ENCODE data around the gene MEF2A. TPM values are rescaled to one million over a fixed set of nuclear protein-coding genes. Genes with fewer than 3 reads are reported as not detected.

The MEF2A gene
- total RNA-seq, 1 donor from 2014 or later, result 61.9 TPM

GRCh38 chr15:99590913-99591646 lies 25.3 kb downstream of the MEF2A start:
- no peak overlapping the region for H3K4me2 ChIP-seq
- H3K27ac ChIP-seq, result no peak overlapping the region
- H3F3A ChIP-seq (ENCODE audit: low read depth), result no peaks in the 10 kb centered on the region
- peaks cover 4% of the 10 kb centered on the region for H3K9me3 ChIP-seq (ENCODE audit: low read depth)
- no peak overlapping the region for H3K4me3 ChIP-seq
- H3K4me1 Mint-ChIP-seq, result no peaks in the 10 kb centered on the region
- H3K27ac Mint-ChIP-seq, result no peak overlapping the region
- peaks cover 49% of the 10 kb centered on the region for H3K36me3 Mint-ChIP-seq
- no peaks in the 10 kb centered on the region for H3K27me3 ChIP-seq
- H4K20me1 ChIP-seq (ENCODE audit: low read depth), result peaks cover 4% of the 10 kb centered on the region
- no peaks in the 10 kb centered on the region for H3K4me1 ChIP-seq
- no peak overlapping the region for H2AFZ ChIP-seq (replicated peaks)
- H3K4me3 Mint-ChIP-seq, result no peak overlapping the region
- H3K36me3 ChIP-seq, result peaks cover 7% of the 10 kb centered on the region
- H3K9ac ChIP-seq, result no peak overlapping the region
- DNase-seq (ENCODE audit: low spot score), result no peak
- no peaks in the 10 kb centered on the region for H3K27me3 Mint-ChIP-seq (ENCODE audit: insufficient read depth, low read depth)
- H3K9me3 Mint-ChIP-seq, result peaks cover 73% of the 10 kb centered on the region
- peaks cover 100% of the 10 kb centered on the region for H3K79me2 ChIP-seq (ENCODE audit: low read depth)
- no peak for TF ChIP-seq EZH2phosphoT487 (IDR thresholded peaks at IDR 0.05)
- no peak for TF ChIP-seq EZH2 (IDR thresholded peaks at IDR 0.05)
- no peak for TF ChIP-seq CTCF (IDR thresholded peaks at IDR 0.05)

GRCh38 chr15:99592145-99592791 lies 26.5 kb downstream of the MEF2A start:
- Histone ChIP-seq H3K27ac (no peak overlapping the region), H3K9ac (no peak overlapping the region), H3K4me1 (no peaks in the 10 kb centered on the region), H3F3A (ENCODE audit: low read depth) (no peaks in the 10 kb centered on the region), H4K20me1 (ENCODE audit: low read depth) (peaks cover 4% of the 10 kb centered on the region), H2AFZ (replicated peaks) (no peak overlapping the region), H3K79me2 (ENCODE audit: low read depth) (peaks cover 100% of the 10 kb centered on the region), H3K36me3 (no peaks in the 10 kb centered on the region), H3K9me3 (ENCODE audit: low read depth) (peaks cover 4% of the 10 kb centered on the region), H3K27me3 (no peaks in the 10 kb centered on the region), H3K4me2 (no peak overlapping the region), H3K4me3 (no peak overlapping the region)
- Mint-ChIP-seq H3K27ac (no peak overlapping the region), H3K36me3 (peaks cover 46% of the 10 kb centered on the region), H3K27me3 (ENCODE audit: insufficient read depth, low read depth) (peaks cover 2% of the 10 kb centered on the region), H3K4me1 (no peaks in the 10 kb centered on the region), H3K9me3 (peaks cover 67% of the 10 kb centered on the region), H3K4me3 (no peak overlapping the region)
- no peak for DNase-seq (ENCODE audit: low spot score)
- TF ChIP-seq CTCF (IDR thresholded peaks at IDR 0.05), result no peak
- no peak for TF ChIP-seq EZH2 (IDR thresholded peaks at IDR 0.05)
- no peak for TF ChIP-seq EZH2phosphoT487 (IDR thresholded peaks at IDR 0.05)

- Histone ChIP-seq H3K27me3 (no peaks in the 10 kb centered on the region), H3K9me3 (ENCODE audit: low read depth) (peaks cover 4% of the 10 kb centered on the region), H3K79me2 (ENCODE audit: low read depth) (peaks cover 99% of the 10 kb centered on the region), H2AFZ (replicated peaks) (no peak overlapping the region), H3K36me3 (no peaks in the 10 kb centered on the region), H3K4me2 (no peak overlapping the region), H3K9ac (no peak overlapping the region), H3K4me1 (no peaks in the 10 kb centered on the region), H3K27ac (no peak overlapping the region), H3F3A (ENCODE audit: low read depth) (no peaks in the 10 kb centered on the region), H4K20me1 (ENCODE audit: low read depth) (peaks cover 4% of the 10 kb centered on the region), H3K4me3 (no peak overlapping the region)
- no peaks in the 10 kb centered on the region for H3K4me1 Mint-ChIP-seq
- H3K9me3 Mint-ChIP-seq, result peaks cover 67% of the 10 kb centered on the region
- peaks cover 2% of the 10 kb centered on the region for H3K27me3 Mint-ChIP-seq (ENCODE audit: insufficient read depth, low read depth)
- peaks cover 45% of the 10 kb centered on the region for H3K36me3 Mint-ChIP-seq
- no peak overlapping the region for H3K4me3 Mint-ChIP-seq
- no peak for DNase-seq (ENCODE audit: low spot score)
- TF ChIP-seq EZH2 (IDR thresholded peaks at IDR 0.05) (no peak), EZH2phosphoT487 (IDR thresholded peaks at IDR 0.05) (no peak), CTCF (IDR thresholded peaks at IDR 0.05) (no peak)
- no peak overlapping the region for H3K27ac Mint-ChIP-seq
Observed at GRCh38 chr15:99593070-99593469, 27.3 kb downstream of the MEF2A start.
